ENCODE measurements around the gene ATXN7L1.
"Not testable (repeated sequence)": the region's sequence is repeated elsewhere in the genome, so short reads cannot be mapped to it uniquely, and the experiment has no call there.

The ATXN7L1 gene

GRCh38 chr7:105705427-105705826 is 171.0 kb downstream of the ATXN7L1 start:
- DNase-seq (ENCODE audit: low spot score): no peak

GRCh38 chr7:105703207-105703930 is 173.0 kb downstream of the ATXN7L1 start:
- no peak for DNase-seq (ENCODE audit: low spot score)

- DNase-seq (ENCODE audit: low spot score): no peak
These were observed 176.7 kb downstream of the ATXN7L1 start for GRCh38 chr7:105699568-105700236.

GRCh38 chr7:105698531-105698930 is 177.9 kb downstream of the ATXN7L1 start:
- no peak for DNase-seq (ENCODE audit: low spot score)

- no peak for DNase-seq (ENCODE audit: low spot score)
These were observed 178.6 kb downstream of the ATXN7L1 start for GRCh38 chr7:105697753-105698152.

GRCh38 chr7:105697169-105697568 is 179.2 kb downstream of the ATXN7L1 start:
- DNase-seq (ENCODE audit: low spot score): not testable (repeated sequence)

- DNase-seq (ENCODE audit: low spot score): no peak
These were observed 182.8 kb downstream of the ATXN7L1 start for GRCh38 chr7:105693576-105693975.

- no peak for DNase-seq (ENCODE audit: low spot score)
These were observed 184.5 kb downstream of the ATXN7L1 start for GRCh38 chr7:105691680-105692564.

GRCh38 chr7:105691082-105691679 is 185.2 kb downstream of the ATXN7L1 start:
- DNase-seq (ENCODE audit: low spot score): no peak

GRCh38 chr7:105690325-105690945 is 186.0 kb downstream of the ATXN7L1 start:
- DNase-seq (ENCODE audit: low spot score): no peak

GRCh38 chr7:105689067-105689819 is 187.2 kb downstream of the ATXN7L1 start:
- no peak for DNase-seq (ENCODE audit: low spot score)

GRCh38 chr7:105688617-105689016 is 187.8 kb downstream of the ATXN7L1 start:
- no peak for DNase-seq (ENCODE audit: low spot score)

GRCh38 chr7:105685161-105685560 is 191.2 kb downstream of the ATXN7L1 start:
- DNase-seq (ENCODE audit: low spot score): no peak

- no peak for DNase-seq (ENCODE audit: low spot score)
These were observed 193.9 kb downstream of the ATXN7L1 start for GRCh38 chr7:105682341-105683060.

- no peak for DNase-seq (ENCODE audit: low spot score)
These were observed 195.8 kb downstream of the ATXN7L1 start for GRCh38 chr7:105680505-105681187.

GRCh38 chr7:105678811-105679495 is 197.4 kb downstream of the ATXN7L1 start:
- peak; percentile 75 for DNase-seq (ENCODE audit: low spot score)

- peak; percentile 76 for DNase-seq (ENCODE audit: low spot score)
These were observed 198.4 kb downstream of the ATXN7L1 start for GRCh38 chr7:105677817-105678573.

GRCh38 chr7:105677410-105677730 is 199.0 kb downstream of the ATXN7L1 start:
- peak; percentile 62 for DNase-seq (ENCODE audit: low spot score)

Measured in hematopoietic multipotent progenitor cell treated with erythropoietin and hydrocortisone succinate and interleukin-3 and kit ligand, for 17 days (in vitro differentiated cells).